CD4-positive, alpha-beta T cell (primary cell): ENCODE data around the gene NFIA. TPM values are rescaled to one million over a fixed set of nuclear protein-coding genes. Genes with fewer than 3 reads are reported as not detected.

ENCODE experiments used
- ATAC-seq: fragments of 200-7000 bp; cut with Tn5 transposase; one replicate; pipeline ENCODE4 v1.10.0; 2022; ENCODE audit warnings: mild to moderate bottlenecking; ENCODE audit not compliant: poor library complexity
- CTCF ChIA-PET: fragments of 350-600 bp; sonication (Branson Sonifier 250); formaldehyde crosslinking; loops from one replicate; lab custom pipeline; 2021; ENCODE audit warnings: antibody characterized with exemption, inconsistent platforms; lab: Charles Lee
- POLR2A ChIA-PET: fragments of 350-600 bp; sonication (Branson Sonifier 250); formaldehyde crosslinking; loops from one replicate; lab custom pipeline; 2021; ENCODE audit warnings: antibody characterized with exemption, inconsistent platforms; lab: Charles Lee
- DNase-seq, 14 experiments: peaks; one replicate each; pipeline ENCODE4 v3.0.0-alpha.2; 2013 to 2020; ENCODE audit warnings: mixed read lengths in 2 of 14
- H3K27ac ChIP-seq, 2 donors: one replicate each; pipeline versions ENCODE4 v1.5.1 to v1.7.0; 2013; ENCODE audit warnings: low read length in 2 of 2, low read depth in 1 of 2, mild to moderate bottlenecking in 1 of 2
- H3K27me3 ChIP-seq, 2 experiments: 1 replicate in 1 of 2; 2 replicates in 1 of 2; pipeline versions ENCODE4 v1.6.1 to v1.7.0; 2013; ENCODE audit warnings: low read length in 2 of 2, control low read depth in 1 of 2, mild to moderate bottlenecking in 1 of 2, moderate library complexity in 1 of 2; ENCODE audit not compliant: insufficient read depth in 2 of 2, control insufficient read depth in 1 of 2
- H3K36me3 ChIP-seq: one replicate; pipeline ENCODE4 v1.6.1; 2013; ENCODE audit warnings: low read length, control low read depth; ENCODE audit not compliant: insufficient read depth
- H3K4me1 ChIP-seq: one replicate; pipeline ENCODE4 v1.6.1; 2013; ENCODE audit warnings: low read length, control low read depth; ENCODE audit not compliant: insufficient read depth
- H3K4me3 ChIP-seq: one replicate; pipeline ENCODE4 v1.5.1; 2013; ENCODE audit warnings: mild to moderate bottlenecking, low read length, moderate library complexity
- H3K9me3 ChIP-seq, 2 experiments: 1 replicate in 1 of 2; 2 replicates in 1 of 2; pipeline versions ENCODE4 v1.6.1 to v1.7.0; 2013; ENCODE audit warnings: low read length in 2 of 2, mild to moderate bottlenecking in 2 of 2, control low read depth in 1 of 2, moderate library complexity in 1 of 2; ENCODE audit not compliant: control insufficient read depth in 1 of 2, insufficient read depth in 1 of 2
- H3K27ac Mint-ChIP-seq: one replicate; pipeline ENCODE4 v1.8.0; 2020; ENCODE audit warnings: mixed read lengths
- H3K27me3 Mint-ChIP-seq: one replicate; pipeline ENCODE4 v1.8.0; 2021; ENCODE audit warnings: mixed read lengths
- H3K36me3 Mint-ChIP-seq: one replicate; pipeline ENCODE4 v1.8.0; 2021; ENCODE audit warnings: low read depth, mixed read lengths
- H3K4me1 Mint-ChIP-seq: one replicate; pipeline ENCODE4 v1.8.0; 2021; ENCODE audit warnings: low read depth, mixed read lengths
- H3K4me3 Mint-ChIP-seq: one replicate; pipeline ENCODE4 v1.8.0; 2020; ENCODE audit warnings: mild to moderate bottlenecking, mixed read lengths
- H3K9me3 Mint-ChIP-seq: one replicate; pipeline ENCODE4 v1.8.0; 2020; ENCODE audit warnings: mixed read lengths
- CTCF ChIP-seq: fragments of 200-600 bp; IDR thresholded peaks from one replicate; pipeline ENCODE4 v1.8.0; 2022; ENCODE audit warnings: antibody characterized with exemption, mild to moderate bottlenecking
- intact Hi-C, 2 experiments: fragments of 100-400 bp; cut with DNase I in 1 of 2; cut with micrococcal nuclease in 1 of 2; formaldehyde crosslinking; loops; one replicate each; pipeline versions ENCODE4 v1.15.1 to v1.9.0; 2023 to 2025; cut with DNase I, micrococcal nuclease
- total RNA-seq, 174 experiments: library from RNA in 2 of 174; stranded (reverse) in 2 of 174; gene quantifications; one replicate each; pipeline ENCODE4 v1.2.3 and lab custom pipeline; 2021 to 2026

NFIA gene
- total RNA-seq, 2 experiments from 2014 or later = 4.8 to 5.9 TPM

GRCh38 chr1:61187352-61188086 is 105.2 kb downstream of the NFIA start:
- H3K4me3 ChIP-seq = no peak overlapping the region
- H3K4me1 ChIP-seq = no peaks in the 10 kb centered on the region
- H3K27ac ChIP-seq = no peak overlapping the region
- no peaks in the 10 kb centered on the region for H3K27me3 Mint-ChIP-seq
- CTCF ChIA-PET = no interaction called here
- no peaks in the 10 kb centered on the region for H3K27me3 ChIP-seq
- H3K9me3 ChIP-seq = no peaks in the 10 kb centered on the region
- H3K36me3 ChIP-seq = no peaks in the 10 kb centered on the region
- H3K4me1 Mint-ChIP-seq = peaks cover 4% of the 10 kb centered on the region
- ATAC-seq (no peak), DNase-seq (no peak)
- POLR2A ChIA-PET = no interaction called here
- no peak for TF ChIP-seq CTCF
- H3K27ac Mint-ChIP-seq = no peak overlapping the region
- intact Hi-C loops = no loop called here
- H3K36me3 Mint-ChIP-seq = no peaks in the 10 kb centered on the region
- no peaks in the 10 kb centered on the region for H3K9me3 Mint-ChIP-seq
- no peak overlapping the region for H3K4me3 Mint-ChIP-seq

- Histone ChIP-seq H3K27ac (no peak overlapping the region), H3K9me3 (no peaks in the 10 kb centered on the region), H3K36me3 (no peaks in the 10 kb centered on the region), H3K4me1 (no peaks in the 10 kb centered on the region), H3K27me3 (no peaks in the 10 kb centered on the region), H3K4me3 (no peak overlapping the region)
- ATAC-seq = no peak
- no peaks in the 10 kb centered on the region for H3K9me3 Mint-ChIP-seq
- CTCF ChIA-PET = no interaction called here
- TF ChIP-seq CTCF = no peak
- no peaks in the 10 kb centered on the region for H3K4me1 Mint-ChIP-seq
- no peaks in the 10 kb centered on the region for H3K36me3 Mint-ChIP-seq
- DNase-seq = no peak
- H3K4me3 Mint-ChIP-seq = no peak overlapping the region
- H3K27ac Mint-ChIP-seq = no peak overlapping the region
- intact Hi-C loops = no loop called here
- no peaks in the 10 kb centered on the region for H3K27me3 Mint-ChIP-seq
- POLR2A ChIA-PET = no interaction called here
Observed at GRCh38 chr1:61190153-61190552, 107.8 kb downstream of the NFIA start.

GRCh38 chr1:61190618-61191432 is 108.5 kb downstream of the NFIA start:
- POLR2A ChIA-PET = no interaction called here
- intact Hi-C loops = no loop called here
- CTCF ChIA-PET = interaction anchor here (0.6 to 0.7 kb wide), 2 partner anchors 9 to 32 kb away, joined by 3 read pairs; no protein-coding TSS in a partner anchor

More at GRCh38 chr1:61190618-61191432, 108.5 kb downstream of the NFIA start:
- no peaks in the 10 kb centered on the region for H3K4me1 ChIP-seq
- TF ChIP-seq CTCF = no peak
- Mint-ChIP-seq H3K27ac (no peak overlapping the region), H3K4me1 (no peaks in the 10 kb centered on the region), H3K4me3 (no peak overlapping the region), H3K9me3 (no peaks in the 10 kb centered on the region), H3K36me3 (no peaks in the 10 kb centered on the region), H3K27me3 (no peaks in the 10 kb centered on the region)
- no peaks in the 10 kb centered on the region for H3K27me3 ChIP-seq
- ATAC-seq = no peak
- no peaks in the 10 kb centered on the region for H3K36me3 ChIP-seq
- no peak for DNase-seq
- H3K9me3 ChIP-seq = no peaks in the 10 kb centered on the region
- no peak overlapping the region for H3K4me3 ChIP-seq
- no peak overlapping the region for H3K27ac ChIP-seq
